ENCODE results near the gene DEFB129.
"Not testable (repeated sequence)": the region's sequence is repeated elsewhere in the genome, so short reads cannot be mapped to it uniquely, and the experiment has no call there.

Gene DEFB129

DNA sequence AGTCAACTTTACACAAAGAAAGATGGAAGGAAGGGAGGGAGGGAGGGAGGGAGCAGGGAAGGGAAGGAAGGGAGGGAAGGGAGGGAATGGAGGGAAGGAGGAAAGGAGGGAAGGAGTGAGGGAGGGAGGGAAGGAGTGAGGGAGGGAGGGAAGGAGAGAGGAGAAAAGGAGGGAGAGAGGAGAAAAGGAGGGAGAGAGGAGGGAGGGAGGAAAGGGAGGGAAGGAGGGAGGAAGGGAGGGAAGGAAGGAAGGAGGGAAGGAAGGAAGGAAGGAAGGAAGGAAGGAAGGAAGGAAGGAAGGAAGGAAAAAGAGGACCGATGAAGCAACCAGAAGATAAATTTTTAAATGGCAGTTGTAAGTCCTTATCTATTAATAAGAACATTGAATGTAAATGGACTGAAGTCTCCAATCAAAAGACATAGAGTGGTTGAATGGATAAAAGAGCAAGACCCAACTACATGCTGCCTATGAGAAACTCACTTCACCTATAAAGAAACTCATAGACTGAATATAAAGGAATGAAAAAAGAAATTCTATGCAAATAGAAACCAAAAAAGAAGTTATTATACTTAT is 5.7 kb upstream of the DEFB129 start:
- TF ChIP-seq, protein P1, sequence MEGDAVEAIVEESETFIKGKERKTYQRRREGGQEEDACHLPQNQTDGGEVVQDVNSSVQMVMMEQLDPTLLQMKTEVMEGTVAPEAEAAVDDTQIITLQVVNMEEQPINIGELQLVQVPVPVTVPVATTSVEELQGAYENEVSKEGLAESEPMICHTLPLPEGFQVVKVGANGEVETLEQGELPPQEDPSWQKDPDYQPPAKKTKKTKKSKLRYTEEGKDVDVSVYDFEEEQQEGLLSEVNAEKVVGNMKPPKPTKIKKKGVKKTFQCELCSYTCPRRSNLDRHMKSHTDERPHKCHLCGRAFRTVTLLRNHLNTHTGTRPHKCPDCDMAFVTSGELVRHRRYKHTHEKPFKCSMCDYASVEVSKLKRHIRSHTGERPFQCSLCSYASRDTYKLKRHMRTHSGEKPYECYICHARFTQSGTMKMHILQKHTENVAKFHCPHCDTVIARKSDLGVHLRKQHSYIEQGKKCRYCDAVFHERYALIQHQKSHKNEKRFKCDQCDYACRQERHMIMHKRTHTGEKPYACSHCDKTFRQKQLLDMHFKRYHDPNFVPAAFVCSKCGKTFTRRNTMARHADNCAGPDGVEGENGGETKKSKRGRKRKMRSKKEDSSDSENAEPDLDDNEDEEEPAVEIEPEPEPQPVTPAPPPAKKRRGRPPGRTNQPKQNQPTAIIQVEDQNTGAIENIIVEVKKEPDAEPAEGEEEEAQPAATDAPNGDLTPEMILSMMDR (IDR thresholded peaks at IDR 0.05; ENCODE audit: extremely low read depth, insufficient read depth, missing control alignments) = no peak
- in situ Hi-C loops (cut with MboI; ENCODE audit: low pct_unique_long_range_greater_than_20kb, low sequenced_read_pairs, unreplicated experiment) = loop anchor here (10.0 kb wide), 1 partner anchor 113 kb away; no protein-coding TSS in a partner anchor
- DNase-seq (ENCODE audit: low spot score) = no peak

DNA sequence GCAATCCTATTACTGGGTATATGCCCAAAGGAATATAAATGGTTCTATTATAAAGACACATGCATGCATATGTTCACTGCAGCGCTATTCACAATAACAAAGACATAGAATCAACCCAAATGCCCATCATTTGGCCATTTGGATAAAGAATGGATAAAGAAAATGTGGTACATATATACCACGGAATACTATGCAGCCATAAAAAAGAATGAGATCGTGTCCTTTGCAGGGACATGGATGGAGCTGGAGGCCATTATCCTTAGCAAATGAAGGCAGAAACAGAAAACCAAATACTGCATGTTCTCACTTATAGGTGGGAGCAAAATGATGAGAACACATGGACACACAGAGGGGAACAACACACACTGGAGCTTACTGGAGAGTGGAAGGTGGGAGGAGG is 1.2 kb upstream of the DEFB129 start:
- not testable (repeated sequence) for DNase-seq (ENCODE audit: low spot score)
- in situ Hi-C loops (cut with MboI; ENCODE audit: low pct_unique_long_range_greater_than_20kb, low sequenced_read_pairs, unreplicated experiment) = loop anchor here (10.0 kb wide), 1 partner anchor 109 kb away; no protein-coding TSS in a partner anchor

DNA sequence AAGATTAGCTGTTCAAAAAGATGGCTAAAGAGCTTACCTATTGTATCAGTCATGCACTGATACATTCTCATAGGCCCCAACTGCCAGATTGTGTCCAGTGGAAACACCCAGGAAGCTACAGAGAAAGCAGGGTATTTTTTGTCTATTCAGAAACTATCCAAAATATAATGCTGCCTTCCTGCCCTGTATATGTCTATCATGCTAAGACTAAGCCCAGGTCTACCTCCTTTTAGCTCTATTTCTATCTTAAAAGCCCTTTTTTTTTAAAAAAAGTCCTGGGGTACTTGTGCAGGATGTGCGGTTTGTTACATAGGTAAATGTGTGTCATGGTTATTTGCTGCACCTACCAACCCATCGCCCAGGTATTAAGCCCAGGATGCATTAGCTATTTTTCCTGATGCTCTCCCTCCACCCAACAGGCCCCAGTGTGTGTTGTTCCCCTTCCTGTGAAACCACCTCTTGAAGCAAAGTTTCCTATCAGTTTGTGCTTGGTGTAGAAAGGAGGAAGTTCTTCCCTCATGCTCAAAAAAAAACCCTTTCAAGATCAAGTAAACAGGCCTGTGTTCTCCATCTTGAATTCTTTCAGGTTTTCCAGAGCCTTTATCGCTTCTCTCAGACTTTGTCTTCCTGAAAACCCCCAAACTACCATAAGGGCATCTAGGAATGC is 514 bp downstream of the DEFB129 start:
- TF ChIP-seq, protein P1 (IDR thresholded peaks at IDR 0.05; ENCODE audit: extremely low read depth, insufficient read depth, missing control alignments) = no peak
- in situ Hi-C loops (cut with MboI; ENCODE audit: low pct_unique_long_range_greater_than_20kb, low sequenced_read_pairs, unreplicated experiment) = loop anchor here (10.0 kb wide), 1 partner anchor 107 kb away; no protein-coding TSS in a partner anchor
- DNase-seq (ENCODE audit: low spot score) = no peak

DNA sequence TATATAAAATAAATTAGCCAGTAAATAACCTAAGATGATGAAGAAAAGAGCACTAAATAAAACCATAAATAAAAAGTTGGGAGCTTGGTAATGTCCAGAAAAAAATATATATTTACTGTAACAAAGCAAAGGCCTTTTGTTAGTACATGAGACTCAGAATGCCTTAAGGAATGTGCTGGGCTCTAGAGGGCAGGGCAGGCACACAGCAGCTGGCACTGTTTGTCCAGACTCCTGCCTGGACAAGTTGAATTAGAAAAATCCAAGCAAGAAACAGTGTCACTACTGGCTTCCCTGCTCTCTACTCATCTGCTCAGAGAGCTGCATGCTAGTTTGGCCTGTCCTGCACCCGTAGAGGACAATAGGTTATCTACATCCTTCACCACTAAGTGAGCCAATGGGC is 8.8 kb downstream of the DEFB129 start:
- TF ChIP-seq, protein P1 (IDR thresholded peaks at IDR 0.05; ENCODE audit: extremely low read depth, insufficient read depth, missing control alignments) = no peak
- in situ Hi-C loops (cut with MboI; ENCODE audit: low pct_unique_long_range_greater_than_20kb, low sequenced_read_pairs, unreplicated experiment) = no loop called here
- no peak for DNase-seq (ENCODE audit: low spot score)

DNA sequence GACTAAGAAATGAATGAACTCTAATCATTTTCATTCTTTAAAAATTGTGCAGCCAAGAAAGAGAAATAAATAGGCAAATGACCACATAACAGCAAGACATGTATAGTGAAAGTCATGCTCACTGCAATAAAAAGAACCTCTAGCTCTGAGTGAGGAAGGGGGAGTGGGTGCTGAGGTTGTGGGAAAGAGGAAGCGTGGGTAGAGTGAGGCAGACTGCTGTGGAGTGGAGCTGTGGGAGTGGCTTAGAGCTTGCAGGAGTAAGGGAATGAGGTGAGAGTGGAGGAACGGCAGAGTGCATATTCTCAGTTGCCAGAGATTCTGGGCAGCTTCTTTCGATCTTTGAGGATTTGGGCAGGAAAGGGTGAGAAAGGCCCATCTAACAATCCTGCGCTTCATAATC is 10.4 kb downstream of the DEFB129 start:
- in situ Hi-C loops (cut with MboI; ENCODE audit: low pct_unique_long_range_greater_than_20kb, low sequenced_read_pairs, unreplicated experiment) = no loop called here
- DNase-seq (ENCODE audit: low spot score) = no peak
- TF ChIP-seq, protein P1 (IDR thresholded peaks at IDR 0.05; ENCODE audit: extremely low read depth, insufficient read depth, missing control alignments) = no peak

DNA sequence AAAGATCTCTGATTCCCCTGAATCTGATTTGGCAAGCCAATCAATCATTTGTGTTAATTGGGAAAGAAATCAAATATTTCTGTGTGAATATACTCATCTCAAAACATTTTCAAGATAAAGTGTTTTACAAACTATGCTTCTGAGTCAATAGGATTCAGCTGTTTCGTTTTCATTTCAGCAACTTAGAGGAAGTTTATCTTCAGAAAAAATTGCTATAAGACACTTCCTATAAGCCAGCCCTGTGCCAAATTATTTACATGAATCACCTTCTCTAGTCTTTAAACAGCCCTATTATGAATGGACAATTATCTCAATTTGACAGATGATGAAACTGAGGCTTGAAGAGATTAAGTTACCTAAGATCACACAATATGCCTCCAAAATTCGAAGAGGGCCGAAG is 10.9 kb downstream of the DEFB129 start:
- DNase-seq (ENCODE audit: low spot score) = no peak
- TF ChIP-seq, protein P1 (IDR thresholded peaks at IDR 0.05; ENCODE audit: extremely low read depth, insufficient read depth, missing control alignments) = no peak
- in situ Hi-C loops (cut with MboI; ENCODE audit: low pct_unique_long_range_greater_than_20kb, low sequenced_read_pairs, unreplicated experiment) = no loop called here

DNA sequence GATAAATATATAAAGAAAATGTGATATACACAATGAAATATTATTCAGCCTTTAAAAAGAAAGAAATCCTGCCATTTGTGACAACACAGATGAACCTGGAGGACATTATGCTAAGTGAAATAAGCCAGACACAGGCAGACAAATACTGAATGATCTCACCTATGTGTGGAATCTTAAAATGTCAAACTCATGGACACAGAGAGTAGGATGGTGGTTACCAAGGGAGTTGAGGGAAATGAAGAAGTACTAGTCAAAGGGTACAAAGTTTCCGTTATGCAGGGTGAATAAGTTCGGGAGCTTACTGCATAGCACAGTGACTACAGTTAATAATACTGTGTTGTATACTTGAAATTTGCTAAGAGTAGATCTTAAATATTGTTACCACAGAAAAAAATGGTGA is 15.8 kb downstream of the DEFB129 start:
- in situ Hi-C loops (cut with MboI; ENCODE audit: low pct_unique_long_range_greater_than_20kb, low sequenced_read_pairs, unreplicated experiment) = no loop called here
- no peak for DNase-seq (ENCODE audit: low spot score)
- TF ChIP-seq, protein P1 (IDR thresholded peaks at IDR 0.05; ENCODE audit: extremely low read depth, insufficient read depth, missing control alignments) = no peak

Measured in GM13977 (cell line).